Cardiac septum (tissue), 1 donor: Measurements from ENCODE around the gene SESN3. TPM values are rescaled to one million over a fixed set of nuclear protein-coding genes. Genes with fewer than 3 reads are reported as not detected.
"Not testable (repeated sequence)": the region's sequence is repeated elsewhere in the genome, so short reads cannot be mapped to it uniquely, and the experiment has no call there.

Experiments used
- DNase-seq: peaks from one replicate; pipeline ENCODE4 v3.0.0-alpha.2; 2020; ENCODE audit warnings: low spot score
- intact Hi-C: fragments of 100-400 bp; cut with DNase I; formaldehyde crosslinking; loops from one replicate; pipeline ENCODE4 v1.14.0; 2022
- total RNA-seq: library from RNA; stranded (reverse); fragmentation: NEBNext Ultra II Directional; extraction: Animal tissue kit (Norgen Biotek cat#: 25700); gene quantifications from one replicate; pipeline ENCODE4 v1.2.1, GENCODE V29; 2021
- donor health status: DM: no; HTN: no; CAD: no.

The SESN3 gene
- total RNA-seq, 1 donor from 2014 or later, result 10.6 TPM

DNA sequence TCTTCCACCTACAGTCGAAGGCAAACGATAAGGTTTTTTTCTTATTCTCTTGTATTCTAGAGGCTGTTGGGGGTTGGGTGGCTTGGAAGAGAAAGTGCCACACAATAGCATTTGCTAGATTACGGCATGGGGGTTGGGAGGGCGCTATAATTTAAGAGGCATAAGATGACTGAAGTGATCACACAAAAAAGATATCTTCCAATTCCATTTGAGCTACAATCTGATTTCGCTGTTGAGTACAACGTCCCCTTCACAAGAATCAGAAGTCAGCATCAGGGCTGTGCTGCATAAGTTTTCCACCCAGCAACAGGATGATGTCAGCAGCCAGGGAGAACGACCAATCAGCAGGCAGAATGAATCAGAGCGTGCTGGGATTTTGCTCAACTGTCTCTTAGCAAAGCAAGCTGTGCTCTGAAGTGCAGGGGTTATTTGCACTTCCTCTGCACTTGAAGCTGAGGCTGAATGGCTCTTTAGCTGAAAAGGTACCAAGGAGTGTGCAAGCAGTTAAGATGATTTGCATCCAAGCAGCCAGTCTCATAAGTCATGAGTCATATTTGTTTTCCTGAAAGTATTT lies 23.2 kb upstream of the SESN3 start:
- peak; percentile 90 for DNase-seq
- intact Hi-C loops, result no loop called here

DNA sequence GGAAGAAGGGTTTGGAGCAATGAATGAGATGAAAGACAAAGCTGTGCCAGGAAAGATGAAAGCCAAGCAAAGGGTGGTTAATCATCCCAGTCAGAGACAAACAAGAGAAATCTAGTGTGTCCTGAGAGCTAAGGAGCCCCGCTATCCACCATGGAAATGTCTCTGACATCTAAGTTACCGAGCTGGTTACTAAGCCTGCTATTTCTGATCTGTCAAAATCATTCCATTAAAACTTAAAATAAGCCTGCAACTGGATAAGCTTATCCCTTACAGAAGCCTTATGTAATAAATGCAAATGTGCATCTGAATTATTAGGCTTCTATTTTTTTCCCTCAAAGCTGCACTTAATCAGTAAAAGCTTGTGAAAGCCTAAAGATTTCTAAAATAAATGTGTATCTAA lies 22.1 kb upstream of the SESN3 start:
- intact Hi-C loops, result no loop called here
- no peak for DNase-seq

DNA sequence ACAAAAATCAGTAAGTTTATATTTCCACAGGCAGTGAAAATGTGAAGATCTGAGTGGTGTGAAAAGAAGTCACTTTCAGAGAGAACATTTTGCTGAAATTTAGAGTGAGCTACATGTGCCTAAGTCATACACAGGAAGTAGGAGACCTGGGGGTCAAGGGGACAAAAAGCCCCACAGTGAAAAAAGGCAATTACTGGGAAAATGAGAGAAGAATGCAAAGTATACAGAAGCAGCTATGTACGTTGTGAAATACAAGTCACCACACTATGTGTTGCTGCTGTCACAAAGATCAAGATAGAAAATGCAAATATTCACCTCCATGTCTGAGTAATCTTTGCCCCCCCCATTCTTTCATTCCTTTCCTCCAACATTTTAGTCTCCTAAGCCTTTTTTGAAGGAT lies 21.6 kb upstream of the SESN3 start:
- no peak for DNase-seq
- intact Hi-C loops, result no loop called here

DNA sequence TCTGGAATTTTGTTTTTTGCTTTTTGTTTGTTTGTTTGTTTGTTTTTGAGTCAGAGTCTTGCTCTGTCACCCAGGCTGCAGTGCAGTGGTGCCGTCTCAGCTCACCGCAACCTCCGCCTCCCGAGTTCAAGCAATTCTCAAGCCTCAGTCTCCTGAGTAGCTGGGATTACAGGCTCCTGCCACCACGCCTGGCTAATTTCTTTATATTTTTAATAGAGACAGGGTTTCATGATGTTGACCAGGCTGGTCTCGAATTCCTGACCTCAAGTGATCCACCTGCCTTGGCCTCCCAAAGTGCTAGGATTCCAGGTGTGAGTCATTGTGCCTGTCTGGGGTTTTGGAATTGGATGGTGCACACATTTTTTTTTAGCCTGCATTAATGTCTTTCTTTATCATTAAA lies 20.9 kb upstream of the SESN3 start:
- DNase-seq, intact Hi-C loops: not testable (repeated sequence)

DNA sequence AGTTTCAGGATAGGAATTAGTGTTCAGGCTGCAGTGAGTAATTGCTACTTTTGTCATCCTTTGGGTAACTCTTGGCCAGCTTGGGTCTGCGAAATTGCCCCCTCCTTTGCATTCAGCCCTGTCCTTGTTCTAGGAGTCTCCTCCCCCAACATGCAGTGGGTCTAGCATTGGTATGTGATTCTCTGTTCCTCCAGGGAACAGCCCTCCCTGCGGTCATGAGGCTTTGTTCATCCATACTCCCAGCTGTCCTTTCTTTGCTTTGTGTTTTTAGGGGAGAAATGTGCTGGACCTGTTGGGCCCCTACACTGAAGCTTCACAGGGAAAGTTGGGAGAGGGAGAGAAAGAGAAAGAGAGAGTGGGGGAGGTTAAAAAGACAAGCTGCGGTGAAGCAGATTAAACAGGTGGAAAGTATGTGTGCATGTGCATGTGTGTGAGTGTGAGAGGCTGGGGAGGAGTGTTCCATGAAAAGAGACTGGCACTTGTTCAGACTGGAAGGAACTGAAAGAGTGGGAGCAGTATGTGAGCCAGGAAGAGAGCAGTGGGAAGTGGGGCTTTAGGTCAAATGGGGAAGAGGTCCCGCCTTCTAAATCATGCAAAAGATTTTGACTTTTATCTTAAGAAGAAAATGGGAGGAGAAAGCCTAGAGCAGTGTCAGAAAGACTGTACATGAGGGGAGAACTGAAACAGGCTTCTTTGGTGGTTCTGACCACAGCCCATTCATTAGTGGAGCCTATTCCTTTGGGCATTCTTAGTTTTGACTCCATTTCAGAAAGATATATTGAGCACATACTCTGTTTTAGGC lies 17.9 kb upstream of the SESN3 start:
- DNase-seq, result no peak
- intact Hi-C loops, result no loop called here

DNA sequence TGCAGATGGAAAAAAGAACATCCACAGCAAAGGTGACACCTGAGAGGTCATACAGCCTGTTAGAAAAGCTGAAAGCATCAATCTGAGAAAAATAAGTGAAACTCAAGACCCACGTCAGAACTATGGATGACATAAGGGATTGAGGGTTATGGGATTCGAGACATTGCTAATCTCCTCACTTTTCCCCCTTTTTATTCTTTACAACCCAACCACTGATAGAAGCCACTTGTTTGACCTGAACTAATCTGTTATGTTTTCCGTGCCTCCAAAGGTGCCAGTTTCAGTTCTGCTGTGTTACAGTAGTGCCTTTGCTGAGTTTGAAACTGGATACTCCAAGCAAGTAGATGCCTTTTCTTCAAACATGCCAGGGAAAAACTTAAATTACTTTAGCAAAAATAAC lies 16.9 kb upstream of the SESN3 start:
- intact Hi-C loops, result no loop called here
- DNase-seq, result no peak

DNA sequence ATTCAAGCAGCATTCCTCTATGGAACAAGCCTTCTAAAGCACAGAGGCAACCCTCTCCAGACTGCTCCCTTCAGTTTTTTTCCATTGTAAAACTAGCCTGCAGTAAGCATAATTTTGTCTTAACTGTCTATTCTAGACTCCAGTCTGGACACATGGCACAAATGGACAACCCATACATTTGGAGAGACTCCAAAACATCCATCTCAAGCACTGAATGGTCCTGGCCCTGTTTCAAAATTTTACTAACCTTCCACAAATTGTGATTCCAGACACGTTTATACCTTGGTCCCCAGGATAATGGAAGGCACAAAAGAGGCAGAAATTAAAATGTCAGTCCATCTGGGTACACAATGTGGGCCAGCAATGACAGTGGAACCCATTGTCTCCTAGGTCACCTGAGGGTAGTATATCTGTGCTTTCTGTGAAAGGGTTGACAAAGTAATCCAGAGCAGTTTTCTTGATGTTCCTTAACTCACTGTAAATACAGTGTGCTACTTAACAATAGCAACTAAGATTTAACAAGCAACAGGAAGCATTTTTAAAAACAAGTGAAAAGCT lies 16.2 kb upstream of the SESN3 start:
- DNase-seq, result no peak
- intact Hi-C loops, result no loop called here

DNA sequence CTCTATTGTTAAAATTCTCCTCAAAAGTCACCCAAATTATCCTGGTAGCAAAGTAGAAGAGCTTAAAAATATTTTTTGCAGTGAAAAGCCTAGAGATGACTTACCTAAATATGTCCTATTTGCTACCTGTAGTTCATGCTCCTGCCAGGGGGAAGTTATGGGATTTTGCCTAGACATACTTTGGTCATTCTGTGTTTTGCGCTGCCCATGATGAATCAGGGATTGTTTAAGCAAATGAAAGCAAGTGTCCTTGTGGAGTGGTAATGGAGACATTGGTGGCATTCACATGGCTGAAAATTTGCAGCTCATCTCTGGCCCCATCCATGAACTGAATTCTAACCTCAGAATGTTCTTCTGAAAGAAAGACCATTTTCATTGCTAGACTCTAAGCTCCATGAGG lies 14.6 kb upstream of the SESN3 start:
- no peak for DNase-seq
- intact Hi-C loops, result no loop called here

DNA sequence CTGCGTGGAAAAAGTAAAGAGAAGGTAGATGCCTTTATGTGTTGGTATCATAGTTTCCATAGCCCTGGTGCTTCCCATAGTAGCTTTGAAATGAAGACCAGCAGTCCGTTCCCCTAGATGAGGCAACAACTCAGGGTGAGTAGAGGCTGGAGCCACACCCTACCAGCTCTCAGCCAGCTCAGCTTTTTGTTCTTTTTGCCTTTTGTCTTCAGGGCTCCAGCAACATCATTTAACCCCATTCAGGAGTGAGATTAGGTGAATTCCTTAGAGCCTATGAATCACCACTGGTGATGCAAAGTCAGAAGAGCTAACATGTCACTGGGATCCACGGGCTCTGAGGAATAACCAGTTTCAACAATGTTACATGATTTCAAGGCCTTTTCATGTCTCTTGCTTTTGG lies 14.0 kb upstream of the SESN3 start:
- intact Hi-C loops, result no loop called here
- DNase-seq, result no peak

DNA sequence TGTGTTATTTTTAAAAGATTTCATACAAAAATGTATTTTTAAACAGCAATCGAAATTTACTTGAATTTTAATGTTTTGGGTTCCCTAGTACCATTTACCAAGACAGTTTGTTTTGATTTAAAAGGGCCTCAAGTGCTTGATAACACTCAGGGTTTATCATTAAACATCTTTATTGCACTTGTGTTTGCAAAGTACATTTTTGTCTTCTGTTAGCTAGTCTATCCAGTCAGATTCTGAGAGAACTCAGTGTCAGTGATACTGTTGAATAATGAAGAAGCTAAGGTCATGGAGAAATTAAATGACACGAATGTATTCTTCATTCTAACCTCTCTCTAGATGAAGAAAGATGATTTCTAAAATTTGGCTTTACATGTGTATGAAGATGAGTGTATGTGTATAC lies 12.7 kb upstream of the SESN3 start:
- no peak for DNase-seq
- intact Hi-C loops, result no loop called here

DNA sequence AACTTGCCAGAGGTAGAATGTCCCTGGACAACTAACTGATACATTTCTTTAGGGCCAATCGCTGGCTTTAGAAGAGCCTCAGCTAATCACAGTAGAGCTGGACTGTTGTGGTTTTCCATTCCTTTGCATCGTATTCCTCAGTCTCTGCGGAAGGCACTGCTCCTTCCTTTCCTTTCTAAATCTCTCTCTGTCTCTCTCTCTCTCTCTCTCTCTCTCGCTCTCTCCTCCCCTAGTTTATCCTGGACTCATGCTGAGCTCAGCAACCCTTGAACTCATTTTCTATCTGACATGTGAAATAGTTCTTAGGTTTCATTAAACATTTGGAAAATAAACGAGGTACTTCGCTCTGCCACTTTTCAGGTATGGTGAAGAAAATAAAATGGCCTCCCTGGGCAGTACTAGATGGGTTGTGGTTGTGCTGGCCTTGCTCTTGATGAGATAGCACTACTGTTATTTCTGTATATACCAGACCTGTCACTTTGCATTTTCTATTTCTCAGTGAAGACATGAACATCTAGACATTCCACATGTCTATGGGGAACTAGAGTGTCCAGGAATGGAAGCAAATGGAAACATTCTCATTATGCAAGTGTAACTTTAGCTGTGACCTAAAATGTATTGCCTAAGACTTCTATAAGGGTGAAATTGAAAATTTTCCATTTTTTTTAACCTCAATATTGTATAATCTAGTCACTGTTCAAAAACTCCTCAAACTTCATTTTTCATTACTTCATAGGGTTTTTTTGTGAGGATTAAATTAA lies 12.0 kb upstream of the SESN3 start:
- intact Hi-C loops, result no loop called here
- DNase-seq, result no peak

DNA sequence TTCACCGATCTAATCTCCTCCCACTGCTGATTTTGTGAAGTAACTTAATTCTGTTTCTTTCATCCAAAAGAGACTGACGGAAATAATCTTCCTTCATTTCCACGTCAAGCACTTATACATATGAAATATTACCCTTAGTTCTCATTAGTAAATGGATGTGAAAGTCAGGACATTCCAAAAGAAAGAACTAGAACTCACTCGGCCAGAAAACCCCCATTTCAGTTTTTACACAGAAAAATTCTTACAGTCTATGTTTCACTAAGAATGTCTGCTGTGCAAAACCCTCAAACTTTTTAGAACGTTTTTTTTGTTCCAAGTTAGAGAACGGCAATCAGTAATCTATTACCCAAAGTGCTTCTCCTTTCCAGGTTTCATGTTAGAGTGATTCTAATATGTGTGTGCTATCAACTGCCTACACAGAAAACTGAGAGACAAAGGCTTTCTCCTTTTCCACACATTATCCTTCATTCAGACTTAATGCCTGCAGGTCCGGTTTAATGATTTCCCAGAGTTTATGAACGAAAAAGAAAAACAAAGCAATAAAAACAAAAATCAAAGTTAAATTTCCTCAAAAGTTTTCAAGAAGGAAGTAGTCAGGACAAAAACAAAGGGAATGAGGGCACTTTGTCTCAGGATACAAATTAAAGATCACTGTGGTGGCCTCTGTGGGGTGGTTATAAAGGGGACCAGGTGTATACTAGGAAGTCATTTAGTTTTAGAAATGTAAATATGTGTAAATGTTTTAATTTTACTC lies 11.3 kb upstream of the SESN3 start:
- intact Hi-C loops, result no loop called here
- DNase-seq, result no peak

DNA sequence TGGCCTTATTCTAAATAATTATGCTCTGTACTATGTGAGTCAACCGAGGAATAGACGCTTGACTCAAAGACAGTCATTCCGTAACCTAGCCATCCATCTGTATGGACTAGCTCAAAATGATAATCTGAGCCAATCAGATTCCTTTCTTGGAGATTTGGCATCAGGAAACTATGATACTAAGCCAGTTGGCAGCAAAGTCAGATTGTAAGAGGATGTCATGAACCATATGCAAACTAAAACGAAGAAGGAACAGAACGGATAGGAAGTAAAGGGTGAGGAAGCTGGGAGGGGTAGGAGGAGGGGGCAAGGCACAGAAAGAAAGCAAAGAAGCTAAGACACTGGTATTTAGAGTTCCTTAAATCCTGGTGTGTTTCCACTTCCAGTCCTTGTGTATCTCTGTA lies 10.7 kb upstream of the SESN3 start:
- no peak for DNase-seq
- intact Hi-C loops, result no loop called here

DNA sequence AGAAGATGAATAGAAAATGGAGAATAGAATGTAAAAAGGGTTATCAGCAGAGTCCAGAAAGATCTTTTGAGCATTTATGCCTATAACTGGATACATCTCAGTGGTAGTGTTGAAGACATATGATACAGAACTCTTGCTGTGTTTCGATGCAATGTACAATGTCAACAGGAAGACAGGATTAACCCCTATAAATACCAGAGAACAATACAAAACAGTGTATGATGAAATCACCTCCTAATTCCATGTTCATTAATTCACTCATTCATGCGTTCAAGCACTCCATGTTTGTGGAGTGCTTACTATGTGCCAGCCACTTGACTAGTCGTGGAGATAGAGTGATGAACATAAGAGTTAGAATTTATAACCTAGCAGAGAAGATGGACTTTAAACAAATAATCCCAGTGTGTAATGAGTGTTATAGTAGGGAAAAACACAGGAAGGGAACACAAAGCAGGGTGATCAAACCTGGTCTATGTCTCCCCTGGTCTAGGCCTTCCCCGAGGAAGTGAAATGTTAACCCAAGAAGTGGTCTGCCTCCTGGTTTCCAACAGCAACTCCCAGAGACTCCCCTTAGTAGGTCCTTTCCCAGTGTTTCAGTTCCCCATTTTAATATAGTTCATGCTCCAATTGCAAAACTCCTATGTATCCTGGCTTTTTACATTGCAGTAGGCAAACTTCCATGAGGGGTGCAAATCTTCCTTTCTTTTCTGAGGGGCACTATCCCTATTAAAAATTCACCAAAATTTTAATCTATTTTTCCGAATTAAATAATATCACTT lies 9.1 kb upstream of the SESN3 start:
- no peak for DNase-seq
- intact Hi-C loops, result loop anchor here (10.0 kb wide), 1 partner anchor 145 kb away; no protein-coding TSS in a partner anchor

DNA sequence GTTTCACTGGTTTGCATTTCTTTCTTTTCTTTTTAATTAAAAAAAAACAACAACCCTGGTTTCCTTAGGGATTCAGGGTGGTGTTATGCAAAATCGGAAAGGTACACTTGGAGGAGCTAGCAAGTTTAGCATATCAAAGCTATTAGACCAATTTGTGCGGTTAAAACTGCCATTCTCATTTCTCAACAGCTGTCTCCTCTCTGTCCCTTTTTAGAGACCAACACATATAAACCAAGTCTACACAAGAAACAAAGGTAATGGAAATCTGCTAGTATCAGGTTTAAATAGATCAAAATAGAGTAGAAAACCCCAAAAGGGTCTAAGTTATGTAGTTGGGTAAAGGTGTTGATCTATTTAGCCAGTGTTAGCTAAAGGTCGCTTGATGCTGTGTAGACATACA lies 1.7 kb upstream of the SESN3 start:
- intact Hi-C loops, result loop anchor here (5.0 to 10.0 kb wide), 3 partner anchors 80 to 475 kb away; no protein-coding TSS in a partner anchor
- DNase-seq, result no peak

DNA sequence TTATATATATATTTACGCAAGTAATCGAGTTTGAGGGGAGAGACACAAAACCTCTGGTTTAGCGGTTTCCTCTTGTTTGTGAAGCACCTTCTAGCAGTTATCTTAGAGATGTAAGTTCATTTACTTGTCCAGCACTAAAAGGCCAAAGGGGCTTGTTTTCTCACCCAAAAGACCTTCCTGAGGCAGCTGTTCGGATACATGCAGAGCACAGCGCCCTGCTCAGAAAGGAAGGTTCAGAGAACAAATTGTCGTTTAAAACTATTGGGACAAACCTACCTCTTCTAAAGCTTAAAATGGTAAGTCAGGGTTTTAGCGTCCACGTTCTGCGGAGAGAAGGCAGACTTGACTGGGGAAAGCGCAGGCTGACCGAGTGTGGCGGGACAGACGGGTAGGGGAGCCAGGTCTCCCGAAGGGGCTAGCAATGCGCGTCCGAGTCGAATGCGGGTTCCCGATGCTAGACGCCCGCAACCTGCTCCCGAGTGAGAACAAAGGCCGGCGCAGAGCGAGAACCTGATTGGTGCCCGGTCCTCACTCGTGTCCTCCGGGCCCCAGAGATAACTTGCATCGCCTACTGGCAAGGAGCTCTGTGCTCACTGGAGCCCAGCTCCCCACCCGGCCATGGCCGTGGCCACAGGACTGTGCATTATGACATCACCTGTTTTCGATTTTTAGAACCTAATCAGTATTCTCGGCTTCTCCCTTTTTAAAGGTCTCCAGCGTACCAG lies 1.0 kb upstream of the SESN3 start:
- intact Hi-C loops, result loop anchor here (1.0 to 10.0 kb wide), 4 partner anchors 80 to 475 kb away; no protein-coding TSS in a partner anchor
- peak; percentile 88 for DNase-seq

DNA sequence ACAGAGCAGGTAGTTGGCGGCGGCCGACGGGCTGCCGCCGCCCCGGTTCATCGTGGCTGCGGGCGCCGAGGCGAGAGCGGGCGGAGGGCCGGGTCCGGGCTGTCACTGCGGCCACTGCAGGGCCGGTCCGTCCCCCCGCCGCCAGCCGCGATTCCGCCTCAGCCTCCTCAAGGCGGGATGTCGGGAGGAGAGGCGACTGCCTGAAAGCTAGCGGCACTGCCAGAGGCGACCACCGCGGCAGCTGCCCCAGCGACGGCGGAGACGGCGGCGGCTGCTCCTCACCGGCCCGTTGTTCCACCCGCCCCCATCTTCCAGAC lies 234 bp downstream of the SESN3 start:
- DNase-seq, result no peak
- intact Hi-C loops, result loop anchor here (1.0 to 10.0 kb wide), 4 partner anchors 78 to 477 kb away; no protein-coding TSS in a partner anchor
